ENCODE data around the gene FBXW10.
"Not testable (repeated sequence)": the region's sequence is repeated elsewhere in the genome, so short reads cannot be mapped to it uniquely, and the experiment has no call there.

Gene FBXW10

DNA sequence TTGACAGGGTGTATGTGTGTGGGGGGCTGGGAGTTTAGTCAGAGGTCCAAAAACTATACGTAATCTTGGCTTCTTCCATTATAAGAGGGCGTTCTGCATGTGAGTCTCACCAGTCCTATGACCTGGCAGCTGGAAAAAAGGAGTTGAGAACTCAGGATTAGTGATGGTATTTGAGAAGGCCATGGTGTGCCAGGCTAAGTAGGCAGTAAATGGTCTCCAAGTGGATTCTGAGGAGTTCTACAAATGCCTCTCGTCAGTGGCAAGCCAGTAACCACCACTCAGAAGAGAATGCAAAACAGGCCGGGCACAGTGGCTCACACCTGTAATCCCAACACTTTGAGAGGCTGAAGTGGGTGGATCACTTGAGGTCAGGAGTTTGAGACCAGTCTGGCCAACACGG, 21.2 kb upstream of the FBXW10 start:
- not testable (repeated sequence) for H3K4me1 ChIP-seq (ENCODE audit: control insufficient read depth in 2 of 2, insufficient read depth in 2 of 2, low read length in 2 of 2); H3K9ac ChIP-seq (ENCODE audit: low read depth in 1 of 2, low read length in 2 of 2); H3K27me3 ChIP-seq (ENCODE audit: control insufficient read depth in 2 of 2, insufficient read depth in 2 of 2, low read length in 2 of 2); H3K9me3 ChIP-seq (ENCODE audit: control insufficient read depth in 2 of 2, low read length in 2 of 2); H3K27ac ChIP-seq (ENCODE audit: low read depth in 2 of 2, low read length in 2 of 2); H3K36me3 ChIP-seq (ENCODE audit: control insufficient read depth in 2 of 2, insufficient read depth in 2 of 2, low read length in 2 of 2); H3K4me3 ChIP-seq (ENCODE audit: low read length in 2 of 2)

DNA sequence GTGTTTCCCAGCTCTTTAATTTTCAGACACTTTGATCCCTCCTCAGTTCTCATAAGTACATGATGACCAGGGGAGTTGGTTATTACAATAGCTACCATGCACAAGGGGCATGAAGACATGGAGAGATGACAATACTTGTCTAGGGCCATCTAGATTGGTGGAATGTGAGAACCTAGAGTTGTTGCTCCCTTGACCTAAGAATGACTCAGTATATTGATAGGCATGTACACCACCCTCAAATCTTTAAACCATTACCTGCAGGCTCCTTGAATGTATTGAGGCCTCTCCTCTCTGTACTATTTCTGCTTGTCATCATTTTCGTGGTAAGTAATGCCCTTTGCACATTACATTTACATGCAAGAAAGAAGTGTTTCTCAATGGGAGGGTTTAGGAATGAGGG, 20.3 kb upstream of the FBXW10 start:
- not testable (repeated sequence) for H3K27me3 ChIP-seq (ENCODE audit: control insufficient read depth in 2 of 2, insufficient read depth in 2 of 2, low read length in 2 of 2); H3K4me1 ChIP-seq (ENCODE audit: control insufficient read depth in 2 of 2, insufficient read depth in 2 of 2, low read length in 2 of 2); H3K9ac ChIP-seq (ENCODE audit: low read depth in 1 of 2, low read length in 2 of 2); H3K36me3 ChIP-seq (ENCODE audit: control insufficient read depth in 2 of 2, insufficient read depth in 2 of 2, low read length in 2 of 2); H3K9me3 ChIP-seq (ENCODE audit: control insufficient read depth in 2 of 2, low read length in 2 of 2); H3K27ac ChIP-seq (ENCODE audit: low read depth in 2 of 2, low read length in 2 of 2); H3K4me3 ChIP-seq (ENCODE audit: low read length in 2 of 2)

GRCh38 chr17:18732438-18732837, 11.4 kb upstream of the FBXW10 start:
- H3K4me3 ChIP-seq (ENCODE audit: low read length in 2 of 2); H3K9ac ChIP-seq (ENCODE audit: low read depth in 1 of 2, low read length in 2 of 2); H3K36me3 ChIP-seq (ENCODE audit: control insufficient read depth in 2 of 2, insufficient read depth in 2 of 2, low read length in 2 of 2); H3K9me3 ChIP-seq (ENCODE audit: control insufficient read depth in 2 of 2, low read length in 2 of 2); H3K4me1 ChIP-seq (ENCODE audit: control insufficient read depth in 2 of 2, insufficient read depth in 2 of 2, low read length in 2 of 2); H3K27me3 ChIP-seq (ENCODE audit: control insufficient read depth in 2 of 2, insufficient read depth in 2 of 2, low read length in 2 of 2); H3K27ac ChIP-seq (ENCODE audit: low read depth in 2 of 2, low read length in 2 of 2): not testable (repeated sequence)

DNA sequence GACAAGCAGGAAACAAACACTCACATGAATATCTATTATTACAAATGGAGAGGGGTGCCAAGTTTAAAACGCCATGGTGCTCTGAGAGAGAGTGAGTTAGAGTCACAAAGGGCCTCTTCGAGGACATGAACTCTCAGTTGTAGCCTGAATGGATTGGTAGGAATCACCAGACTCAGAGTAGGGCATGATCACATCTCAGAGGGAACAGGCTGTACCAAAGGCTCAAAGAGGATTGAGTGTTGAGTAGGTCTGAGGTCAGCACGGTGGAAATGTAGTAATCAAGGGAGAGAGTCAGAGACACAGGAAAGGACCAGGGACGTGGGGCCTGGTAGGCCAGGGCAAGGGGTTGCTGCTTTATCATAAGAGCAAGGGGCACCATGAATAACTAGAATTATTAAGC, 10.5 kb upstream of the FBXW10 start:
- not testable (repeated sequence) for H3K27ac ChIP-seq (ENCODE audit: low read depth in 2 of 2, low read length in 2 of 2); H3K27me3 ChIP-seq (ENCODE audit: control insufficient read depth in 2 of 2, insufficient read depth in 2 of 2, low read length in 2 of 2); H3K9ac ChIP-seq (ENCODE audit: low read depth in 1 of 2, low read length in 2 of 2); H3K36me3 ChIP-seq (ENCODE audit: control insufficient read depth in 2 of 2, insufficient read depth in 2 of 2, low read length in 2 of 2); H3K4me1 ChIP-seq (ENCODE audit: control insufficient read depth in 2 of 2, insufficient read depth in 2 of 2, low read length in 2 of 2); H3K9me3 ChIP-seq (ENCODE audit: control insufficient read depth in 2 of 2, low read length in 2 of 2); H3K4me3 ChIP-seq (ENCODE audit: low read length in 2 of 2)

DNA sequence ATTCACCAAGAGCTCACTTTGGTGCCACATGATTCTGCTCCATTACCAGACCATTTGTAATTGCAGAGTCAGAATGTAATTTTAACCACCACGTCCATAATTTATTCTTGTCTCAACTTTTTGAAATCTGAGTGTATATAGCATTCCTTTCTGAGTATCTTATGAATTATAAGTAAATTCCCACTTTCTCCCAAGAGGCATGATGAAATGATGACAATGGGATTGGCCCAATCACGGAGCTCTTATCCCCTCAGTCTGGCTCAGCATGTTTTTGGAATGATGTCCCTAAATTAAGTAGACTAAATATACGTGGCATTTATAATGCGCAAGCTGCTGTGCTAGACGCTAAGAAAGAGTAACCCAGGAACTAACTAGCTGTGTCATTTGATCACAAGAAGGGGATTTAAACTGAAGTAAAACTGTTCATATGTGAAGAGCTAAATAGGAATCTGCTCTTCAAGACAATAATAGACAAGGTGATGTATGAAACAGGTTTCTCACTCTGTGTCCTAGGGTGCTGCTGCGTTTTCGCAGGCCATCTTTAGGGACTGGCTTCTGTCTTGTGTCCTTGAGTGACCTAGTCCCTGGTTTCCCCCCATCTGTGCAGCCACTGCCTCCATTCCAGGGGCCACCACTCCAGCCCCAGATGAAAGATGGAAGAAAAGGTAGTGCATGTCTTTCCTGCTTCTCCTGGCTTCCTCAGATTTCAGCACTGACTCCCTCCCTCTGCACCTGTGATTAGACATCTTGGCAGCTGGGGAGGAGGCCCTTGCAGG, 4.0 kb upstream of the FBXW10 start:
- not testable (repeated sequence) for H3K27me3 ChIP-seq (ENCODE audit: control insufficient read depth in 2 of 2, insufficient read depth in 2 of 2, low read length in 2 of 2); H3K9ac ChIP-seq (ENCODE audit: low read depth in 1 of 2, low read length in 2 of 2); H3K4me3 ChIP-seq (ENCODE audit: low read length in 2 of 2); H3K9me3 ChIP-seq (ENCODE audit: control insufficient read depth in 2 of 2, low read length in 2 of 2); H3K4me1 ChIP-seq (ENCODE audit: control insufficient read depth in 2 of 2, insufficient read depth in 2 of 2, low read length in 2 of 2); H3K36me3 ChIP-seq (ENCODE audit: control insufficient read depth in 2 of 2, insufficient read depth in 2 of 2, low read length in 2 of 2); H3K27ac ChIP-seq (ENCODE audit: low read depth in 2 of 2, low read length in 2 of 2)

GRCh38 chr17:18741228-18741627, 2.6 kb upstream of the FBXW10 start:
- H3K9me3 ChIP-seq (ENCODE audit: control insufficient read depth in 2 of 2, low read length in 2 of 2); H3K4me3 ChIP-seq (ENCODE audit: low read length in 2 of 2); H3K27ac ChIP-seq (ENCODE audit: low read depth in 2 of 2, low read length in 2 of 2); H3K9ac ChIP-seq (ENCODE audit: low read depth in 1 of 2, low read length in 2 of 2); H3K4me1 ChIP-seq (ENCODE audit: control insufficient read depth in 2 of 2, insufficient read depth in 2 of 2, low read length in 2 of 2); H3K27me3 ChIP-seq (ENCODE audit: control insufficient read depth in 2 of 2, insufficient read depth in 2 of 2, low read length in 2 of 2); H3K36me3 ChIP-seq (ENCODE audit: control insufficient read depth in 2 of 2, insufficient read depth in 2 of 2, low read length in 2 of 2): not testable (repeated sequence)

DNA sequence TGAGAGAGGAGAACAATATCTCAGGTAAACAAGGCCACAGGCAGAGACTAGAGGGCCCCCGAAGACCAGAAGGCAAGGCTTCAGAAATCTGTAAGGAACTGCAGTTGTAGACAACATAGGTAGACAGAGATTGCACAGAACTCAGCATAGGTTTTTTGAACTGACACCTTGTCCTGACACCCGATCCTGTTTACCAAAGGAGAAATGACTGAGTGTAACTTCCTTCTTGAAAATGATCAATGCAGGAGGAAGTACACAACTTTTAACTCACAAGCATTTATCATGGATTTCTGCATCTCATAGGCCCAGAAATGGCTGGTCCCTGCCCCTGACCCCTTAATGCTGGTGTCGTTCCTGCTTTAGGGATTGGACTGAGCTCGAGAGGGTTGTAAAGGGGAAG, 872 bp downstream of the FBXW10 start:
- not testable (repeated sequence) for H3K4me3 ChIP-seq (ENCODE audit: low read length in 2 of 2); H3K9me3 ChIP-seq (ENCODE audit: control insufficient read depth in 2 of 2, low read length in 2 of 2); H3K4me1 ChIP-seq (ENCODE audit: control insufficient read depth in 2 of 2, insufficient read depth in 2 of 2, low read length in 2 of 2); H3K27me3 ChIP-seq (ENCODE audit: control insufficient read depth in 2 of 2, insufficient read depth in 2 of 2, low read length in 2 of 2); H3K36me3 ChIP-seq (ENCODE audit: control insufficient read depth in 2 of 2, insufficient read depth in 2 of 2, low read length in 2 of 2); H3K27ac ChIP-seq (ENCODE audit: low read depth in 2 of 2, low read length in 2 of 2); H3K9ac ChIP-seq (ENCODE audit: low read depth in 1 of 2, low read length in 2 of 2)

GRCh38 chr17:18746551-18746950, 2.7 kb downstream of the FBXW10 start:
- not testable (repeated sequence) for H3K27me3 ChIP-seq (ENCODE audit: control insufficient read depth in 2 of 2, insufficient read depth in 2 of 2, low read length in 2 of 2); H3K9me3 ChIP-seq (ENCODE audit: control insufficient read depth in 2 of 2, low read length in 2 of 2); H3K9ac ChIP-seq (ENCODE audit: low read depth in 1 of 2, low read length in 2 of 2); H3K36me3 ChIP-seq (ENCODE audit: control insufficient read depth in 2 of 2, insufficient read depth in 2 of 2, low read length in 2 of 2); H3K4me3 ChIP-seq (ENCODE audit: low read length in 2 of 2); H3K27ac ChIP-seq (ENCODE audit: low read depth in 2 of 2, low read length in 2 of 2); H3K4me1 ChIP-seq (ENCODE audit: control insufficient read depth in 2 of 2, insufficient read depth in 2 of 2, low read length in 2 of 2)

DNA sequence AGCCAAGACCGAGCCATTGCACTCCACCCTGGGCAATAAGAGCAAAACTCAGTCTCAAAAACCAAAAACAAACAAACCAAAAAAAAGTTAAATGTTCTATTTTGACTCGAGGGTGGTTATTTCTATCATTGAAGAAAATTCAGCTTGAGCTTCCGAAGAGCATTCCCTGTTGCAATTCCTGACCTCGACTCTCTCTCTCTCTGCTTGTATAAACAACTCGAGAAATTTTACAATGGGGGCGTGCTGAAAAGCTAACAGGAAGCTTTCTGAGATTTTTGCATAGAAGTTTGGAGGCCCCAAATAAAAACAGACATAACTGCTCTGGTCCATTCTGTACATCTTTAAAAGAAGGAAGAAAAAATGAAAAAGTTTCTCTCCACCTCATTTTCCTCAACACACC, 3.6 kb downstream of the FBXW10 start:
- H3K9me3 ChIP-seq (ENCODE audit: control insufficient read depth in 2 of 2, low read length in 2 of 2); H3K36me3 ChIP-seq (ENCODE audit: control insufficient read depth in 2 of 2, insufficient read depth in 2 of 2, low read length in 2 of 2); H3K9ac ChIP-seq (ENCODE audit: low read depth in 1 of 2, low read length in 2 of 2); H3K27me3 ChIP-seq (ENCODE audit: control insufficient read depth in 2 of 2, insufficient read depth in 2 of 2, low read length in 2 of 2); H3K4me1 ChIP-seq (ENCODE audit: control insufficient read depth in 2 of 2, insufficient read depth in 2 of 2, low read length in 2 of 2); H3K4me3 ChIP-seq (ENCODE audit: low read length in 2 of 2); H3K27ac ChIP-seq (ENCODE audit: low read depth in 2 of 2, low read length in 2 of 2): not testable (repeated sequence)

GRCh38 chr17:18750242-18750641, 6.4 kb downstream of the FBXW10 start:
- not testable (repeated sequence) for H3K27me3 ChIP-seq (ENCODE audit: control insufficient read depth in 2 of 2, insufficient read depth in 2 of 2, low read length in 2 of 2); H3K4me1 ChIP-seq (ENCODE audit: control insufficient read depth in 2 of 2, insufficient read depth in 2 of 2, low read length in 2 of 2); H3K27ac ChIP-seq (ENCODE audit: low read depth in 2 of 2, low read length in 2 of 2); H3K9ac ChIP-seq (ENCODE audit: low read depth in 1 of 2, low read length in 2 of 2); H3K9me3 ChIP-seq (ENCODE audit: control insufficient read depth in 2 of 2, low read length in 2 of 2); H3K4me3 ChIP-seq (ENCODE audit: low read length in 2 of 2); H3K36me3 ChIP-seq (ENCODE audit: control insufficient read depth in 2 of 2, insufficient read depth in 2 of 2, low read length in 2 of 2)

GRCh38 chr17:18753829-18754409, 10.1 kb downstream of the FBXW10 start:
- H3K27ac ChIP-seq (ENCODE audit: low read depth in 2 of 2, low read length in 2 of 2); H3K36me3 ChIP-seq (ENCODE audit: control insufficient read depth in 2 of 2, insufficient read depth in 2 of 2, low read length in 2 of 2); H3K4me1 ChIP-seq (ENCODE audit: control insufficient read depth in 2 of 2, insufficient read depth in 2 of 2, low read length in 2 of 2); H3K27me3 ChIP-seq (ENCODE audit: control insufficient read depth in 2 of 2, insufficient read depth in 2 of 2, low read length in 2 of 2); H3K9ac ChIP-seq (ENCODE audit: low read depth in 1 of 2, low read length in 2 of 2); H3K4me3 ChIP-seq (ENCODE audit: low read length in 2 of 2); H3K9me3 ChIP-seq (ENCODE audit: control insufficient read depth in 2 of 2, low read length in 2 of 2): not testable (repeated sequence)

Measured in mucosa of rectum (tissue), 2 donors.